Left ventricle myocardium inferior (tissue), 1 donor: Measurements from ENCODE around the gene SGCE. TPM values are rescaled to one million over a fixed set of nuclear protein-coding genes. Genes with fewer than 3 reads are reported as not detected.
"Not testable (repeated sequence)": the region's sequence is repeated elsewhere in the genome, so short reads cannot be mapped to it uniquely, and the experiment has no call there.

Source experiments
- DNase-seq: peaks from one replicate; pipeline ENCODE4 v3.0.0-alpha.2; 2020
- H3K27ac ChIP-seq: fragments of 200-600 bp; replicated peaks from 2 replicates; pipeline ENCODE4 v1.8.0; 2021
- H3K27me3 ChIP-seq: fragments of 200-600 bp; 2 replicates; pipeline ENCODE4 v1.8.0; 2021; ENCODE audit warnings: low read depth
- H3K36me3 ChIP-seq: fragments of 200-600 bp; 2 replicates; pipeline ENCODE4 v1.8.0; 2021
- H3K4me1 ChIP-seq: fragments of 200-600 bp; 2 replicates; pipeline ENCODE4 v1.8.0; 2021
- H3K4me3 ChIP-seq: fragments of 200-600 bp; 2 replicates; pipeline ENCODE4 v1.8.0; 2021; ENCODE audit warnings: mild to moderate bottlenecking, moderate library complexity
- H3K9me3 ChIP-seq: fragments of 200-600 bp; replicated peaks from 2 replicates; pipeline ENCODE4 v1.8.0; 2021
- CTCF ChIP-seq: fragments of 200-600 bp; IDR thresholded peaks from 2 replicates; pipeline ENCODE4 v1.8.0; 2021; ENCODE audit warnings: antibody characterized with exemption, mild to moderate bottlenecking, borderline replicate concordance
- intact Hi-C: fragments of 100-400 bp; cut with micrococcal nuclease; formaldehyde crosslinking; loops from one replicate; pipeline ENCODE4 v1.11.0; 2022
- long read RNA-seq: library from polyadenylated mRNA; unstranded; transcript quantifications from one replicate; pipeline ENCODE4 v2.0.0, GENCODE V29; 2021
- total RNA-seq: library from RNA; stranded (reverse); fragmentation: NEBNext Ultra II Directional; extraction: Animal tissue kit (Norgen Biotek cat#: 25700); gene quantifications from one replicate; pipeline ENCODE4 v1.2.1, GENCODE V29; 2021
- donor health status: DM: no; HTN: yes; CAD: no; lungs with severe emphysema.

Gene SGCE, protein sequence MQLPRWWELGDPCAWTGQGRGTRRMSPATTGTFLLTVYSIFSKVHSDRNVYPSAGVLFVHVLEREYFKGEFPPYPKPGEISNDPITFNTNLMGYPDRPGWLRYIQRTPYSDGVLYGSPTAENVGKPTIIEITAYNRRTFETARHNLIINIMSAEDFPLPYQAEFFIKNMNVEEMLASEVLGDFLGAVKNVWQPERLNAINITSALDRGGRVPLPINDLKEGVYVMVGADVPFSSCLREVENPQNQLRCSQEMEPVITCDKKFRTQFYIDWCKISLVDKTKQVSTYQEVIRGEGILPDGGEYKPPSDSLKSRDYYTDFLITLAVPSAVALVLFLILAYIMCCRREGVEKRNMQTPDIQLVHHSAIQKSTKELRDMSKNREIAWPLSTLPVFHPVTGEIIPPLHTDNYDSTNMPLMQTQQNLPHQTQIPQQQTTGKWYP
- total RNA-seq, result 20.1 TPM
- long read RNA-seq, transcript SGCE-299 (11 exons, 1,614 nt), result major isoform, 10 of 25 reads
- long read RNA-seq, partial matches to known transcripts, result 8 of 25 reads
- long read RNA-seq, other reads (novel, unspliced or antisense), result 2 of 25 reads

GRCh38 chr7:94655848-94656657, at the start of gene SGCE:
Gene SGCE (minus strand): TSS chr7:94656133. CDS start chr7:94656098, 35 bp downstream.
- peak; percentile 68 for DNase-seq
- peaks cover 32% of the 10 kb centered on the region for H3K4me1 ChIP-seq
- no peaks in the 10 kb centered on the region for H3K36me3 ChIP-seq
- H3K27ac ChIP-seq, result peak within 1 kb of the TSS; percentile 76
- peak within 1 kb of the TSS; percentile 80 for H3K4me3 ChIP-seq
- intact Hi-C loops, result no loop called here
- H3K9me3 ChIP-seq, result peaks cover 7% of the 10 kb centered on the region
- TF ChIP-seq CTCF, result peak; percentile 77
- H3K27me3 ChIP-seq, result peaks cover 32% of the 10 kb centered on the region

- H3K27ac ChIP-seq, H3K4me3 ChIP-seq, H3K36me3 ChIP-seq, H3K9me3 ChIP-seq, H3K27me3 ChIP-seq, intact Hi-C loops, DNase-seq, H3K4me1 ChIP-seq: not testable (repeated sequence)
Observed at GRCh38 chr7:94705155-94706021, 49.5 kb upstream of the SGCE start.

- Histone ChIP-seq H3K27me3 (no peaks in the 10 kb centered on the region), H3K4me3 (no peak overlapping the region), H3K4me1 (no peaks in the 10 kb centered on the region), H3K9me3 (peaks cover 5% of the 10 kb centered on the region), H3K27ac (no peak overlapping the region), H3K36me3 (no peaks in the 10 kb centered on the region)
- no peak for DNase-seq
- intact Hi-C loops, result no loop called here
- no peak for TF ChIP-seq CTCF
Observed at GRCh38 chr7:94701555-94701973, 45.6 kb upstream of the SGCE start.

DNA sequence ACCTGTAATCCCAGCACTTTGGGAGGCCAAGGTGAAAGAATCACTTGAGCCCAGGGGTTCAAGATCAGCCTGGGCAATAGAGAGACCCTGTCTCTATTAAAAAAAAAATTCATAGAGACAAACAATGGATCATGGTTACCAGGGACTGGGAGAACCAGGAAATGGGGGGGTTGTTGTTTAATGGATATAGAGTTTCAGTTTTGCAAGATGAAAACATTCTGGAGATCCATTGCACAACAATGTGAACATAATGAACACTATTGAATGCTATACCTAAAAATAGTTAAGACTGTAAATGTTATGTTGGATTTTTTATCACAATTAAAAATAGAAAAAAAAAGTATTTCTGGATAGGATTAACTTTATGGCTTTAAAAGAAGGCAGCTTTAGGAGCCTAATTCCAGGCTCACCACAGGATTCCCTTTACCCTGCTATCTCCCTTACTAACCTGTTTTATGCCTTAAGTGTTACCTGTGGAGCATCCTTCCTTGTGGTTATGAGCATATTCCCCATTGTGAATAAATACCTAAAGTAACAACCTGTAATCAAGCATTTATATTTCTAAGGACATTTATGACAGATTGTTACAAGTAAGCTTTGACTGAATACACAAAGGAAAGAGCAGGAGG, 45.1 kb upstream of the SGCE start:
- H3K36me3 ChIP-seq, result no peaks in the 10 kb centered on the region
- H3K4me1 ChIP-seq, result no peaks in the 10 kb centered on the region
- intact Hi-C loops, result no loop called here
- peaks cover 5% of the 10 kb centered on the region for H3K9me3 ChIP-seq
- H3K27me3 ChIP-seq, result no peaks in the 10 kb centered on the region
- H3K27ac ChIP-seq, result no peak overlapping the region
- TF ChIP-seq CTCF, result no peak
- DNase-seq, result no peak
- H3K4me3 ChIP-seq, result no peak overlapping the region

GRCh38 chr7:94698275-94698674, 42.3 kb upstream of the SGCE start:
- peak overlapping the region; percentile 10 for H3K27ac ChIP-seq
- H3K9me3 ChIP-seq, result peaks cover 5% of the 10 kb centered on the region
- H3K4me1 ChIP-seq, result no peaks in the 10 kb centered on the region
- no peak for DNase-seq
- H3K27me3 ChIP-seq, result no peaks in the 10 kb centered on the region
- no peak for TF ChIP-seq CTCF
- intact Hi-C loops, result no loop called here
- H3K36me3 ChIP-seq, result no peaks in the 10 kb centered on the region
- H3K4me3 ChIP-seq, result no peak overlapping the region
